Panc1 (cell line): Measurements from ENCODE around the gene ELANE. TPM values are rescaled to one million over a fixed set of nuclear protein-coding genes. Genes with fewer than 3 reads are reported as not detected.

Experiments
- ATAC-seq: fragments of 200-7000 bp; cut with Tn5 transposase; 2 replicates; pipeline ENCODE4 v1.9.1; 2020; ENCODE audit warnings: mild to moderate bottlenecking, moderate library complexity
- BruUV-seq: library from RNA; stranded (reverse); fragments of 400-500 nt; replicated peaks from 2 replicates; lab custom pipeline; 2021; lab: Mats Ljungman, UMichigan
- CTCF ChIA-PET: fragments of 300-600 bp; sonication (Branson Sonifier 250); formaldehyde crosslinking; loops from one replicate; lab custom pipeline; 2022; ENCODE audit warnings: antibody characterized with exemption; lab: Charles Lee
- POLR2A ChIA-PET: fragments of 300-600 bp; sonication (Branson Sonifier 250); formaldehyde crosslinking; loops from one replicate; lab custom pipeline; 2022; ENCODE audit warnings: antibody characterized with exemption; lab: Charles Lee
- DNase-seq: peaks from one replicate; pipeline ENCODE4 v3.0.0-alpha.2; 2010; ENCODE audit warnings: low read depth, low spot score
- H3K27ac ChIP-seq: 2 replicates; pipeline ENCODE4 v1.5.1; 2011; ENCODE audit warnings: mild to moderate bottlenecking, low read length, inconsistent platforms
- H3K27me3 ChIP-seq: fragments of 200-500 bp; sonication (Bioruptor generic); 2 replicates; pipeline ENCODE4 v1.6.0; 2014; ENCODE audit warnings: low read length, inconsistent platforms; ENCODE audit not compliant: control insufficient read depth, insufficient read depth
- H3K36me3 ChIP-seq: fragments of 200-500 bp; sonication (Bioruptor generic); 2 replicates; pipeline ENCODE4 v1.5.1; 2014; ENCODE audit warnings: inconsistent platforms, mild to moderate bottlenecking, low read length, moderate library complexity; ENCODE audit not compliant: control insufficient read depth, insufficient read depth
- H3K4me1 ChIP-seq: 2 replicates; pipeline ENCODE4 v1.5.1; 2011; ENCODE audit warnings: inconsistent platforms, mild to moderate bottlenecking, low read length, moderate library complexity; ENCODE audit not compliant: control insufficient read depth, insufficient read depth
- H3K4me3 ChIP-seq, 2 experiments: 2 replicates each; pipeline ENCODE4 v1.5.1; 2011 to 2012; ENCODE audit warnings: low read depth in 2 of 2, low read length in 2 of 2, mild to moderate bottlenecking in 2 of 2, inconsistent platforms in 1 of 2, moderate library complexity in 1 of 2
- H3K9me3 ChIP-seq: fragments of 200-500 bp; sonication (Bioruptor generic); 2 replicates; pipeline ENCODE4 v1.5.1; 2014; ENCODE audit warnings: low read depth, mild to moderate bottlenecking, inconsistent platforms, low read length, moderate library complexity; ENCODE audit not compliant: control insufficient read depth, insufficient read depth
- POLR2AphosphoS5 ChIP-seq: IDR thresholded peaks from 2 replicates; pipeline ENCODE4 v1.6.1; 2012; ENCODE audit warnings: mild to moderate bottlenecking, low read depth, low read length, moderate library complexity
- REST ChIP-seq, 2 experiments: IDR thresholded peaks; 2 replicates each; pipeline ENCODE4 v1.6.1; 2011 to 2012; ENCODE audit warnings: low read depth in 2 of 2, control low read depth in 1 of 2, low read length in 1 of 2, mild to moderate bottlenecking in 1 of 2, moderate library complexity in 1 of 2; ENCODE audit not compliant: insufficient read depth in 1 of 2
- SIN3A ChIP-seq: IDR thresholded peaks from 2 replicates; pipeline ENCODE4 v1.6.1; 2012; ENCODE audit warnings: low read depth, mild to moderate bottlenecking, low read length, moderate library complexity, borderline replicate concordance; ENCODE audit not compliant: insufficient read depth
- TCF7L2 ChIP-seq: IDR thresholded peaks from 2 replicates; pipeline ENCODE4 v1.6.1; 2011; ENCODE audit warnings: mild to moderate bottlenecking, low read depth, low read length, inconsistent platforms
- in situ Hi-C: cut with HindIII; loops from 2 replicates; pipeline ENCODE4 v1.10.0; 2016; ENCODE audit warnings: low sequenced_read_pairs, low pct_unique_long_range_greater_than_20kb
- intact Hi-C: fragments of 100-400 bp; cut with micrococcal nuclease; formaldehyde crosslinking; loops from one replicate; pipeline ENCODE4 v1.10.0; 2022; ENCODE audit not compliant: unreplicated experiment
- total RNA-seq: library from RNA; stranded (reverse); gene quantifications from one replicate; pipeline ENCODE4 v1.2.1, GENCODE V29; 2021; ENCODE audit not compliant: unreplicated experiment
- TF ChIP-seq, protein P1 (sequence below): fragments of 450-650 bp; IDR thresholded peaks from 2 replicates; pipeline ENCODE4 v1.5.1; 2017; ENCODE audit warnings: mild to moderate bottlenecking

The ELANE gene
- total RNA-seq, 1 experiment from 2014 or later: 0.57 TPM

GRCh38 chr19:892894-893689 is 41.0 kb downstream of the ELANE start, which contains the start of the genes MED16 and RNU6-9:
Gene MED16, minus strand, starts transcription at chr19:893187. Its CDS starts 2,056 bp downstream, at chr19:891131.
Gene RNU6-9, plus strand, starts transcription at chr19:893484.
- in situ Hi-C loops: no loop called here
- DNase-seq (peak; percentile 52), ATAC-seq (peak; percentile 94)
- TF ChIP-seq SIN3A: no peak
- TF ChIP-seq, protein P1, sequence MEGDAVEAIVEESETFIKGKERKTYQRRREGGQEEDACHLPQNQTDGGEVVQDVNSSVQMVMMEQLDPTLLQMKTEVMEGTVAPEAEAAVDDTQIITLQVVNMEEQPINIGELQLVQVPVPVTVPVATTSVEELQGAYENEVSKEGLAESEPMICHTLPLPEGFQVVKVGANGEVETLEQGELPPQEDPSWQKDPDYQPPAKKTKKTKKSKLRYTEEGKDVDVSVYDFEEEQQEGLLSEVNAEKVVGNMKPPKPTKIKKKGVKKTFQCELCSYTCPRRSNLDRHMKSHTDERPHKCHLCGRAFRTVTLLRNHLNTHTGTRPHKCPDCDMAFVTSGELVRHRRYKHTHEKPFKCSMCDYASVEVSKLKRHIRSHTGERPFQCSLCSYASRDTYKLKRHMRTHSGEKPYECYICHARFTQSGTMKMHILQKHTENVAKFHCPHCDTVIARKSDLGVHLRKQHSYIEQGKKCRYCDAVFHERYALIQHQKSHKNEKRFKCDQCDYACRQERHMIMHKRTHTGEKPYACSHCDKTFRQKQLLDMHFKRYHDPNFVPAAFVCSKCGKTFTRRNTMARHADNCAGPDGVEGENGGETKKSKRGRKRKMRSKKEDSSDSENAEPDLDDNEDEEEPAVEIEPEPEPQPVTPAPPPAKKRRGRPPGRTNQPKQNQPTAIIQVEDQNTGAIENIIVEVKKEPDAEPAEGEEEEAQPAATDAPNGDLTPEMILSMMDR: no peak
- TF ChIP-seq REST (IDR thresholded peaks at IDR 0.05; ENCODE audit: insufficient read depth in 1 of 2, low read depth in 2 of 2, low read length in 1 of 2): no peak
- no peak; the same call in 1 of the 2 replicates for TF ChIP-seq POLR2AphosphoS5
- TF ChIP-seq TCF7L2: no peak
- CTCF ChIA-PET: interaction anchor here (0.5 kb wide), 1 partner anchor 23 kb away, joined by 3 read pairs; no protein-coding TSS in a partner anchor
- H3K4me1 ChIP-seq: no peaks in the 10 kb centered on the region
- H3K27ac ChIP-seq: peak within 1 kb of the TSS; percentile 93
- intact Hi-C loops: no loop called here
- H3K27me3 ChIP-seq: no peaks in the 10 kb centered on the region
- POLR2A ChIA-PET: no interaction called here
- peak within 1 kb of the TSS; percentile 62 for H3K4me3 ChIP-seq
- no TSS peak for BruUV-seq
- H3K9me3 ChIP-seq: no peaks in the 10 kb centered on the region
- H3K36me3 ChIP-seq: no peaks in the 10 kb centered on the region

GRCh38 chr19:896434-896833 is 44.3 kb downstream of the ELANE start:
- no peaks in the 10 kb centered on the region for H3K9me3 ChIP-seq
- H3K27ac ChIP-seq: no peak overlapping the region
- no peak for TF ChIP-seq REST (IDR thresholded peaks at IDR 0.05; ENCODE audit: insufficient read depth in 1 of 2, low read depth in 2 of 2, low read length in 1 of 2)
- TF ChIP-seq POLR2AphosphoS5: no peak
- TF ChIP-seq SIN3A: no peak
- TF ChIP-seq, protein P1: no peak
- no peak for TF ChIP-seq TCF7L2
- H3K27me3 ChIP-seq: no peaks in the 10 kb centered on the region
- H3K36me3 ChIP-seq: no peaks in the 10 kb centered on the region
- BruUV-seq: no TSS peak
- intact Hi-C loops: no loop called here
- ChIA-PET CTCF (no interaction called here), POLR2A (no interaction called here)
- in situ Hi-C loops: no loop called here
- DNase-seq (no peak), ATAC-seq (no peak)
- no peak overlapping the region for H3K4me3 ChIP-seq
- H3K4me1 ChIP-seq: no peaks in the 10 kb centered on the region
